A673 (cell line): ENCODE data around the gene NOS1AP. TPM values are rescaled to one million over a fixed set of nuclear protein-coding genes. Genes with fewer than 3 reads are reported as not detected.

Experiments used
- BruUV-seq: library from RNA; stranded (reverse); fragments of 400-500 nt; replicated peaks from 2 replicates; lab custom pipeline; 2021; lab: Mats Ljungman, UMichigan
- CTCF ChIA-PET: fragments of 300-600 bp; sonication (Branson Sonifier 250); formaldehyde crosslinking; loops from one replicate; lab custom pipeline; 2022; ENCODE audit warnings: antibody characterized with exemption; lab: Charles Lee
- POLR2A ChIA-PET: fragments of 300-600 bp; sonication (Branson Sonifier 250); formaldehyde crosslinking; loops from one replicate; lab custom pipeline; 2022; ENCODE audit warnings: antibody characterized with exemption; ENCODE audit not compliant: low non-redundant PET; lab: Charles Lee
- DNase-seq: peaks from one replicate; pipeline ENCODE4 v3.0.0-alpha.2; 2015; ENCODE audit warnings: low spot score
- H3K27ac ChIP-seq: fragments of 200-600 bp; sonication (generic); 2 replicates; pipeline ENCODE4 v1.5.1; 2016; ENCODE audit warnings: mixed run types, low read depth, mild to moderate bottlenecking, mixed read lengths, antibody characterized with exemption, low read length; ENCODE audit not compliant: poor library complexity, severe bottlenecking
- H3K27me3 ChIP-seq: fragments of 200-600 bp; sonication (generic); replicated peaks from 2 replicates; pipeline ENCODE4 v1.6.1; 2017; ENCODE audit warnings: mixed run types, low read depth, mild to moderate bottlenecking, mixed read lengths, antibody characterized with exemption, low read length; ENCODE audit not compliant: insufficient read depth, poor library complexity
- H3K36me3 ChIP-seq: fragments of 200-600 bp; sonication (generic); 2 replicates; pipeline ENCODE4 v1.6.1; 2016; ENCODE audit warnings: mixed run types, mild to moderate bottlenecking, mixed read lengths, antibody characterized with exemption, low read length; ENCODE audit not compliant: insufficient read depth, poor library complexity, severe bottlenecking
- H3K4me1 ChIP-seq: fragments of 200-600 bp; sonication (generic); 2 replicates; pipeline ENCODE4 v1.6.1; 2017; ENCODE audit warnings: mixed run types, mild to moderate bottlenecking, mixed read lengths, antibody characterized with exemption, low read length; ENCODE audit not compliant: insufficient read depth, poor library complexity, severe bottlenecking
- H3K4me3 ChIP-seq: fragments of 200-600 bp; sonication (generic); 2 replicates; pipeline ENCODE4 v1.5.1; 2016; ENCODE audit warnings: low read depth, mixed run types, mild to moderate bottlenecking, mixed read lengths, low read length; ENCODE audit not compliant: poor library complexity, severe bottlenecking
- H3K9me3 ChIP-seq: fragments of 200-600 bp; sonication (generic); 2 replicates; pipeline ENCODE4 v1.6.1; 2016; ENCODE audit warnings: mixed run types, low read depth, mild to moderate bottlenecking, mixed read lengths, antibody characterized with exemption, low read length; ENCODE audit not compliant: poor library complexity, severe bottlenecking
- CTCF ChIP-seq: fragments of 300-800, 200-600 bp; sonication (generic); conservative IDR thresholded peaks from 2 replicates; pipeline ENCODE4 v1.5.1; 2017; ENCODE audit warnings: low read depth, mild to moderate bottlenecking, antibody characterized with exemption, low read length, moderate library complexity, mixed read lengths
- EZH2 ChIP-seq: fragments of 200-600 bp; sonication (generic); IDR thresholded peaks from 2 replicates; pipeline ENCODE4 v1.6.1; 2017; ENCODE audit warnings: borderline replicate concordance, low read depth, mild to moderate bottlenecking, mixed read lengths, antibody characterized with exemption, low read length; ENCODE audit not compliant: poor library complexity, severe bottlenecking
- intact Hi-C: fragments of 100-400 bp; cut with micrococcal nuclease; formaldehyde crosslinking; loops from one replicate; pipeline ENCODE4 v1.10.0; 2022; ENCODE audit not compliant: unreplicated experiment
- total RNA-seq: library from RNA; stranded (reverse); gene quantifications from 2 replicates; pipeline ENCODE4 v1.2.3, GENCODE V29; 2021

Gene NOS1AP
- total RNA-seq, 1 experiment from 2014 or later: 28.0 TPM

GRCh38 chr1:162285149-162285561 is 215.7 kb downstream of the NOS1AP start:
- Histone ChIP-seq H3K27ac (peak overlapping the region; percentile 90), H3K9me3 (no peaks in the 10 kb centered on the region), H3K36me3 (no peaks in the 10 kb centered on the region), H3K27me3 (no peaks in the 10 kb centered on the region), H3K4me3 (no peak overlapping the region), H3K4me1 (peaks cover 63% of the 10 kb centered on the region)
- POLR2A ChIA-PET: no interaction called here
- no peak for TF ChIP-seq EZH2
- TF ChIP-seq CTCF: no peak
- intact Hi-C loops: no loop called here
- BruUV-seq: no TSS peak
- CTCF ChIA-PET: no interaction called here
- no peak for DNase-seq

- Histone ChIP-seq H3K27me3 (no peaks in the 10 kb centered on the region), H3K9me3 (no peaks in the 10 kb centered on the region), H3K4me3 (no peak overlapping the region), H3K27ac (peak overlapping the region; percentile 83), H3K4me1 (peaks cover 91% of the 10 kb centered on the region), H3K36me3 (no peaks in the 10 kb centered on the region)
- TF ChIP-seq EZH2 (no peak), CTCF (no peak)
- BruUV-seq: no TSS peak
- intact Hi-C loops: loop anchor here (10.0 kb wide), 1 partner anchor 214 kb away; no protein-coding TSS in a partner anchor
- CTCF ChIA-PET: interaction anchor here (0.6 to 0.7 kb wide), 2 partner anchors 74 to 101 kb away, joined by 4 to 5 read pairs; no protein-coding TSS in a partner anchor
- DNase-seq: no peak
- POLR2A ChIA-PET: no interaction called here
Measured at GRCh38 chr1:162291000-162291399, 221.5 kb downstream of the NOS1AP start.

GRCh38 chr1:162292422-162292849 is 222.9 kb downstream of the NOS1AP start:
- ChIA-PET POLR2A (no interaction called here), CTCF (no interaction called here)
- H3K4me3 ChIP-seq: no peak overlapping the region
- intact Hi-C loops: loop anchor here (10.0 kb wide), 1 partner anchor 212 kb away; no protein-coding TSS in a partner anchor
- BruUV-seq: no TSS peak
- peak overlapping the region; percentile 16 for H3K27ac ChIP-seq
- TF ChIP-seq EZH2 (no peak), CTCF (no peak)
- peaks cover 83% of the 10 kb centered on the region for H3K4me1 ChIP-seq
- DNase-seq: peak; percentile 59
- H3K27me3 ChIP-seq: no peaks in the 10 kb centered on the region
- H3K36me3 ChIP-seq: no peaks in the 10 kb centered on the region
- H3K9me3 ChIP-seq: no peaks in the 10 kb centered on the region
